ENCODE results near the gene PCGF3. TPM values are rescaled to one million over a fixed set of nuclear protein-coding genes. Genes with fewer than 3 reads are reported as not detected.
A peak's percentile ranks its signal among the peaks of the same experiment; 100 is the strongest.

The PCGF3 gene
- total RNA-seq, 6 experiments from 2014 or later, result 13.0 to 23.5 (median 14.7) TPM

GRCh38 chr4:658681-659667 lies 46.7 kb upstream of the PCGF3 start:
- TF ChIP-seq POLR2A (IDR thresholded peaks at IDR 0.05) (no peak), CTCF (IDR thresholded peaks at IDR 0.05) (no peak)
- DNase-seq, result peak in 1 of 3 donors; percentile 44
- H3K4me1 ChIP-seq, result no peaks in the 10 kb centered on the region
- no peak overlapping the region for H3K27ac ChIP-seq
- H3K4me3 ChIP-seq, result no peak overlapping the region
- no peaks in the 10 kb centered on the region for H3K27me3 ChIP-seq
- intact Hi-C loops (cut with DNase I), result no loop called here
- WGBS (ENCODE audit: insufficient coverage, low coverage, low lambda C conversion rate, missing lambda C conversion rate), result 59% methylated on average over 7 of the region's 32 CpGs
- no peak for ATAC-seq
- H3K36me3 ChIP-seq, result no peaks in the 10 kb centered on the region
- H3K9me3 ChIP-seq, result no peaks in the 10 kb centered on the region

- Histone ChIP-seq H3K27me3 (no peaks in the 10 kb centered on the region), H3K4me3 (no peak overlapping the region), H3K9me3 (no peaks in the 10 kb centered on the region), H3K4me1 (no peaks in the 10 kb centered on the region), H3K36me3 (no peaks in the 10 kb centered on the region), H3K27ac (no peak overlapping the region)
- intact Hi-C loops (cut with DNase I), result no loop called here
- WGBS (ENCODE audit: insufficient coverage, low coverage, low lambda C conversion rate, missing lambda C conversion rate), result 76% methylated on average over 4 of the region's 8 CpGs
- no peak for TF ChIP-seq POLR2A (IDR thresholded peaks at IDR 0.05)
- no peak for TF ChIP-seq CTCF (IDR thresholded peaks at IDR 0.05)
- peak in 1 of 3 donors; percentile 26 for DNase-seq
- ATAC-seq, result no peak
These were observed 45.8 kb upstream of the PCGF3 start for GRCh38 chr4:659851-660250.

- TF ChIP-seq CTCF (IDR thresholded peaks at IDR 0.05) (no peak), POLR2A (IDR thresholded peaks at IDR 0.05) (no peak)
- intact Hi-C loops (cut with DNase I), result no loop called here
These were observed 45.2 kb upstream of the PCGF3 start for GRCh38 chr4:660401-660800.

GRCh38 chr4:661231-661630 lies 44.4 kb upstream of the PCGF3 start:
- TF ChIP-seq POLR2A (IDR thresholded peaks at IDR 0.05), result no peak
- no peak for TF ChIP-seq CTCF (IDR thresholded peaks at IDR 0.05)
- no peak overlapping the region for H3K4me3 ChIP-seq
- no peaks in the 10 kb centered on the region for H3K36me3 ChIP-seq
- H3K27me3 ChIP-seq, result no peaks in the 10 kb centered on the region
- 100% methylated on average over 2 of the region's 3 CpGs for WGBS (ENCODE audit: insufficient coverage, low coverage, low lambda C conversion rate, missing lambda C conversion rate)
- H3K27ac ChIP-seq, result no peak overlapping the region
- intact Hi-C loops (cut with DNase I), result no loop called here
- H3K4me1 ChIP-seq, result no peaks in the 10 kb centered on the region
- no peaks in the 10 kb centered on the region for H3K9me3 ChIP-seq
- ATAC-seq (no peak), DNase-seq (peak in 1 of 3 donors; percentile 16)

More at GRCh38 chr4:660401-660800, 45.2 kb upstream of the PCGF3 start:
- peak in 1 of 3 donors; percentile 45 for DNase-seq
- Histone ChIP-seq H3K27me3 (no peaks in the 10 kb centered on the region), H3K36me3 (no peaks in the 10 kb centered on the region), H3K4me3 (no peak overlapping the region), H3K27ac (no peak overlapping the region), H3K9me3 (no peaks in the 10 kb centered on the region), H3K4me1 (no peaks in the 10 kb centered on the region)
- 62% methylated on average over 4 of the region's 10 CpGs for WGBS (ENCODE audit: insufficient coverage, low coverage, low lambda C conversion rate, missing lambda C conversion rate)
- no peak for ATAC-seq

All from right lobe of liver (tissue), 6 donors.